HEK293 (cell line): ENCODE results near the gene AFF2.

ENCODE experiments used
- CTCF ChIA-PET: fragments of 350-600 bp; formaldehyde crosslinking; extraction: SDS; loops from one replicate; lab custom pipeline; 2021; ENCODE audit warnings: antibody characterized with exemption; lab: Yijun Ruan, JAX
- POLR2A ChIA-PET: fragments of 300-600 bp; formaldehyde crosslinking; extraction: SDS; loops from one replicate; lab custom pipeline; 2020; ENCODE audit warnings: antibody characterized with exemption, inconsistent platforms; lab: Yijun Ruan, JAX
- H3K27ac ChIP-seq: fragments of 200-500 bp; sonication (Bioruptor generic); 2 replicates; pipeline ENCODE4 v1.5.1; 2014; ENCODE audit warnings: low read depth, low read length, control low read depth, inconsistent platforms; ENCODE audit errors: extremely low read depth
- H3K36me3 ChIP-seq, 2 experiments: fragments of 200-500 bp in 1 of 2; sonication (Bioruptor generic) in 1 of 2; 1 replicate in 1 of 2; 2 replicates in 1 of 2; pipeline ENCODE4 v1.5.1; 2014 to 2017; ENCODE audit warnings: inconsistent platforms in 2 of 2, low read length in 2 of 2; ENCODE audit not compliant: control insufficient read depth in 2 of 2, insufficient read depth in 1 of 2
- H3K4me1 ChIP-seq: fragments of 200-500 bp; sonication (Bioruptor generic); 2 replicates; pipeline ENCODE4 v1.5.1; 2014; ENCODE audit warnings: mild to moderate bottlenecking, low read length, inconsistent platforms; ENCODE audit not compliant: control insufficient read depth, insufficient read depth
- H3K4me3 ChIP-seq: 2 replicates; pipeline ENCODE4 v1.5.1; 2011; ENCODE audit warnings: low read depth, mild to moderate bottlenecking, control low read depth, low read length, moderate library complexity
- H3K9me3 ChIP-seq: fragments of 200-500 bp; sonication (Bioruptor generic); 2 replicates; pipeline ENCODE4 v1.5.1; 2014; ENCODE audit warnings: low read depth, low read length, inconsistent platforms; ENCODE audit not compliant: control insufficient read depth, insufficient read depth
- GLI4 ChIP-seq: fragments of 450-650 bp; formaldehyde crosslinking; IDR thresholded peaks from 2 replicates; pipeline ENCODE4 v1.5.1; 2016; ENCODE audit warnings: missing biosample characterization, missing genetic modification characterization
- OVOL3 ChIP-seq: fragments of 450-650 bp; formaldehyde crosslinking; IDR thresholded peaks from 2 replicates; pipeline ENCODE4 v1.5.1; 2016; ENCODE audit warnings: missing biosample characterization, missing genetic modification characterization
- RBAK ChIP-seq: fragments of 450-650 bp; formaldehyde crosslinking; IDR thresholded peaks from 2 replicates; pipeline ENCODE4 v1.5.1; 2016; ENCODE audit warnings: missing biosample characterization, missing genetic modification characterization
- SP3 ChIP-seq: fragments of 450-650 bp; formaldehyde crosslinking; IDR thresholded peaks from 2 replicates; pipeline ENCODE4 v1.5.1; 2016; ENCODE audit warnings: missing biosample characterization, missing genetic modification characterization
- YY2 ChIP-seq: fragments of 450-650 bp; formaldehyde crosslinking; IDR thresholded peaks from 2 replicates; pipeline ENCODE4 v1.5.1; 2016; ENCODE audit warnings: missing biosample characterization, missing genetic modification characterization
- ZFHX2 ChIP-seq: fragments of 450-650 bp; formaldehyde crosslinking; conservative IDR thresholded peaks from 2 replicates; pipeline ENCODE4 v1.5.1; 2016; ENCODE audit warnings: missing biosample characterization, missing genetic modification characterization
- ZNF146 ChIP-seq: fragments of 450-650 bp; formaldehyde crosslinking; IDR thresholded peaks from 2 replicates; pipeline ENCODE4 v1.5.1; 2016; ENCODE audit warnings: missing biosample characterization, missing genetic modification characterization
- ZNF292 ChIP-seq: fragments of 450-650 bp; formaldehyde crosslinking; IDR thresholded peaks from 2 replicates; pipeline ENCODE4 v1.5.1; 2016; ENCODE audit warnings: low read depth, missing biosample characterization, missing genetic modification characterization, borderline replicate concordance
- ZNF48 ChIP-seq: fragments of 450-650 bp; formaldehyde crosslinking; IDR thresholded peaks from 2 replicates; pipeline ENCODE4 v1.5.1; 2016; ENCODE audit warnings: missing biosample characterization, missing genetic modification characterization
- ZNF501 ChIP-seq: fragments of 450-650 bp; formaldehyde crosslinking; IDR thresholded peaks from 2 replicates; pipeline ENCODE4 v1.5.1; 2016; ENCODE audit warnings: missing biosample characterization, missing genetic modification characterization
- ZNF596 ChIP-seq: fragments of 450-650 bp; IDR thresholded peaks from 2 replicates; pipeline ENCODE4 v1.5.0; 2018; ENCODE audit warnings: missing biosample characterization, mild to moderate bottlenecking, missing genetic modification characterization, moderate library complexity
- ZNF629 ChIP-seq: fragments of 450-650 bp; formaldehyde crosslinking; IDR thresholded peaks from 2 replicates; pipeline ENCODE4 v1.5.1; 2017; ENCODE audit warnings: missing biosample characterization, missing genetic modification characterization
- ZNF658 ChIP-seq: fragments of 450-650 bp; formaldehyde crosslinking; IDR thresholded peaks from 2 replicates; pipeline ENCODE4; 2016; ENCODE audit warnings: missing biosample characterization, missing genetic modification characterization
- ZNF670 ChIP-seq: fragments of 450-650 bp; formaldehyde crosslinking; IDR thresholded peaks from 2 replicates; pipeline ENCODE4 v1.5.1; 2016; ENCODE audit warnings: missing biosample characterization, missing genetic modification characterization, low read depth
- ZNF747 ChIP-seq: fragments of 450-650 bp; formaldehyde crosslinking; IDR thresholded peaks from 2 replicates; pipeline ENCODE4 v1.5.1; 2016; ENCODE audit warnings: missing biosample characterization, missing genetic modification characterization
- ZNF76 ChIP-seq: fragments of 450-650 bp; formaldehyde crosslinking; IDR thresholded peaks from 2 replicates; pipeline ENCODE4; 2016; ENCODE audit warnings: low read depth, missing biosample characterization, missing genetic modification characterization, borderline replicate concordance
- ZXDB ChIP-seq: fragments of 450-650 bp; formaldehyde crosslinking; IDR thresholded peaks from 2 replicates; pipeline ENCODE4 v1.5.1; 2016; ENCODE audit warnings: missing biosample characterization, missing genetic modification characterization
- TF ChIP-seq, protein P1 (sequence below): fragments of 450-650 bp; formaldehyde crosslinking; IDR thresholded peaks from 2 replicates; pipeline ENCODE4 v1.5.1; 2017; ENCODE audit warnings: missing biosample characterization, missing genetic modification characterization
- TF ChIP-seq, protein P2 (sequence below): fragments of 450-650 bp; formaldehyde crosslinking; IDR thresholded peaks from 2 replicates; pipeline ENCODE4 v1.5.1; 2016; ENCODE audit warnings: missing biosample characterization, missing genetic modification characterization
- TF ChIP-seq, protein P3 (sequence below): fragments of 450-650 bp; formaldehyde crosslinking; IDR thresholded peaks from 2 replicates; pipeline ENCODE4 v1.5.1; 2017; ENCODE audit warnings: missing biosample characterization, missing genetic modification characterization
- TF ChIP-seq, protein P4 (sequence below): fragments of 450-650 bp; formaldehyde crosslinking; IDR thresholded peaks from 2 replicates; pipeline ENCODE4 v1.5.1; 2016; ENCODE audit warnings: missing biosample characterization, missing genetic modification characterization

AFF2 gene

DNA sequence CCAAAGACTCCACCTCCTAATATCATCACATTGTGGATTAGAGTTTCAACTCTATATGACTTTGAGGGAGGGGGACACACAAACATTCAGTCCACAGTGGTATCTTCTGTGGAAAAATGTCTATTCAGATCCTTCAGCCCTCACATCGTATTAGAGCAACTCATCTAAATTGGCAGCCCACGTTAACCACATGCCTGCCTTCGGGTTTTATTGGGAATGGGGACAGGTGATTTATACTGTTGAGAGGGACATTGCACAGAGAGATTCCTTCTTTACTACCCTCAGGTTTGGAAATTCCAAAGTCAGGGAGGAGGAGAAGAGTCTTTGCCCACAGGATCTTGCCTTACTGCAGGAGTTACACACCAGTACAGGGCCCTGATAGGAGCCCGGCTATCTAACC lies 372.5 kb downstream of the AFF2 start (continued):
- TF ChIP-seq, protein P1, sequence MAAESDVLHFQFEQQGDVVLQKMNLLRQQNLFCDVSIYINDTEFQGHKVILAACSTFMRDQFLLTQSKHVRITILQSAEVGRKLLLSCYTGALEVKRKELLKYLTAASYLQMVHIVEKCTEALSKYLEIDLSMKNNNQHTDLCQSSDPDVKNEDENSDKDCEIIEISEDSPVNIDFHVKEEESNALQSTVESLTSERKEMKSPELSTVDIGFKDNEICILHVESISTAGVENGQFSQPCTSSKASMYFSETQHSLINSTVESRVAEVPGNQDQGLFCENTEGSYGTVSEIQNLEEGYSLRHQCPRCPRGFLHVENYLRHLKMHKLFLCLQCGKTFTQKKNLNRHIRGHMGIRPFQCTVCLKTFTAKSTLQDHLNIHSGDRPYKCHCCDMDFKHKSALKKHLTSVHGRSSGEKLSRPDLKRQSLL: no peak
- TF ChIP-seq ZXDB (tag by site-specific recombination): no peak
- no peak for TF ChIP-seq OVOL3
- no peak for TF ChIP-seq ZNF146 (tag by site-specific recombination)
- TF ChIP-seq ZNF48 (tag by site-specific recombination): no peak
- TF ChIP-seq ZFHX2 (tag by site-specific recombination): no peak
- TF ChIP-seq ZNF747: no peak
- no peak for TF ChIP-seq ZNF501 (tag by site-specific recombination)

DNA sequence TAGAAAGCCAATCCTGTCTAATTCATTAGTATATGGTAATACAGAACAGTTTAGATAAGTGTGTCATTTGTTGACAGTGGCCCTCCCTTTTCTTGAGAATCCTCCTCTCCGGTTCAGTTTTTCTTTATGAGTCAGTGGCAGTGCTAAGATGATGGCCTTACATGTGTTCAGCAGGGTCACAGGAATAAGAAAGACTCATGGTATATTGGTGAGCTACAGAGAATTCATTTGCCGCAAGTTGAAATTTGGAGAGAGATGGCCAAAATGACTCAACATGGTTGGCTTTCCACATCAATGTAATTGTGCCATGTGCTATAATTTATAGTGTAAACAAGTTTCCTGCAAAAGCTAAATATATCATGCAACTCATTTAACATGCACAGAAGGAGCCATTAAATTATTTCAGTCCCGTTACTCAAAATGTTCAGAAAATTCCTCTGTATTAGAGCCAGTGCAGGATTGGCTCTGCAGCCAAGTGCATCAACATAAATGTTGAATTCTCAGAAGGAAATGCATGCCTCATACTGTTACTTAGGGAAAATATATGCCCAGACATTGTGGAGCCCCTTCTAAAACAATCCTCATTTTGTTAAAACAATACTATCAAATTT lies 374.3 kb downstream of the AFF2 start:
- no peak overlapping the region for H3K4me3 ChIP-seq
- TF ChIP-seq, protein P2, sequence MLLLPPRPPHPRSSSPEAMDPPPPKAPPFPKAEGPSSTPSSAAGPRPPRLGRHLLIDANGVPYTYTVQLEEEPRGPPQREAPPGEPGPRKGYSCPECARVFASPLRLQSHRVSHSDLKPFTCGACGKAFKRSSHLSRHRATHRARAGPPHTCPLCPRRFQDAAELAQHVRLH: no peak
- no peak for TF ChIP-seq ZNF292
- TF ChIP-seq ZNF596 (tag by site-specific recombination): no peak
- TF ChIP-seq, all 188 proteins: peak for 0
- H3K36me3 ChIP-seq: no peaks in the 10 kb centered on the region
- ChIA-PET POLR2A (no interaction called here), CTCF (interaction anchor here (0.6 kb wide), 1 partner anchor 387 kb away, joined by 3 read pairs; no protein-coding TSS in a partner anchor)
- no peaks in the 10 kb centered on the region for H3K4me1 ChIP-seq
- no peaks in the 10 kb centered on the region for H3K9me3 ChIP-seq
- H3K27ac ChIP-seq: no peak overlapping the region

DNA sequence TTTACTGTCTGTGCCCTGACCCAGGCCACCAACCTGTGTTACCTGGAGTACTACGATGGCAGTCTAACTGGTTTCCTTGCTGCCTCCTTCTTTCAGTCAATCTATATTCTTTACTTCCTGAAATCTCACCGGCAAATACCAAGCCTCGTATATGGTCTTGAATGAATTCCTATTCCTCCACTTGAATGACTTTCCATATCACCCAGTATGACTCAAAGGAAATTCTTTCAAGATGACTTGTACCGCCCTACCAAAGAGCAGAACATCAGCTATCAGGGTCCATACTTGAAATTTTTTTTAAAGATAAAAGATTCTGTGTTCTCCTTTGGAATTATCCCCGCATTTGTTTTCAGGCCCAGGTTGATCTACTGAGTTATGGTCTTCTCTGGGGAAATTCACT lies 378.0 kb downstream of the AFF2 start:
- no peaks in the 10 kb centered on the region for H3K9me3 ChIP-seq
- no peaks in the 10 kb centered on the region for H3K36me3 ChIP-seq
- H3K4me3 ChIP-seq: no peak overlapping the region
- TF ChIP-seq ZNF658 (tag by site-specific recombination) (no peak), GLI4 (tag by site-specific recombination) (no peak), YY2 (no peak), ZNF76 (no peak), ZNF629 (tag by site-specific recombination) (no peak), ZNF670 (tag by site-specific recombination) (no peak), RBAK (tag by site-specific recombination) (no peak), SP3 (tag by site-specific recombination) (no peak)
- TF ChIP-seq, protein P3, sequence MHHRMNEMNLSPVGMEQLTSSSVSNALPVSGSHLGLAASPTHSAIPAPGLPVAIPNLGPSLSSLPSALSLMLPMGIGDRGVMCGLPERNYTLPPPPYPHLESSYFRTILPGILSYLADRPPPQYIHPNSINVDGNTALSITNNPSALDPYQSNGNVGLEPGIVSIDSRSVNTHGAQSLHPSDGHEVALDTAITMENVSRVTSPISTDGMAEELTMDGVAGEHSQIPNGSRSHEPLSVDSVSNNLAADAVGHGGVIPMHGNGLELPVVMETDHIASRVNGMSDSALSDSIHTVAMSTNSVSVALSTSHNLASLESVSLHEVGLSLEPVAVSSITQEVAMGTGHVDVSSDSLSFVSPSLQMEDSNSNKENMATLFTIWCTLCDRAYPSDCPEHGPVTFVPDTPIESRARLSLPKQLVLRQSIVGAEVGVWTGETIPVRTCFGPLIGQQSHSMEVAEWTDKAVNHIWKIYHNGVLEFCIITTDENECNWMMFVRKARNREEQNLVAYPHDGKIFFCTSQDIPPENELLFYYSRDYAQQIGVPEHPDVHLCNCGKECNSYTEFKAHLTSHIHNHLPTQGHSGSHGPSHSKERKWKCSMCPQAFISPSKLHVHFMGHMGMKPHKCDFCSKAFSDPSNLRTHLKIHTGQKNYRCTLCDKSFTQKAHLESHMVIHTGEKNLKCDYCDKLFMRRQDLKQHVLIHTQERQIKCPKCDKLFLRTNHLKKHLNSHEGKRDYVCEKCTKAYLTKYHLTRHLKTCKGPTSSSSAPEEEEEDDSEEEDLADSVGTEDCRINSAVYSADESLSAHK: no peak
- TF ChIP-seq, protein P4, sequence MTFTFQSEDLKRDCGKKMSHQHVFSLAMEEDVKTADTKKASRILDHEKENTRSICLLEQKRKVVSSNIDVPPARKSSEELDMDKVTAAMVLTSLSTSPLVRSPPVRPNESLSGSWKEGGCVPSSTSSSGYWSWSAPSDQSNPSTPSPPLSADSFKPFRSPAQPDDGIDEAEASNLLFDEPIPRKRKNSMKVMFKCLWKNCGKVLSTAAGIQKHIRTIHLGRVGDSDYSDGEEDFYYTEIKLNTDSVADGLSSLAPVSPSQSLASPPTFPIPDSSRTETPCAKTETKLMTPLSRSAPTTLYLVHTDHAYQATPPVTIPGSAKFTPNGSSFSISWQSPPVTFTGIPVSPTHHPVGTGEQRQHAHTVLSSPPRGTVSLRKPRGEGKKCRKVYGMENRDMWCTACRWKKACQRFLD (tag by site-specific recombination): no peak
- ChIA-PET CTCF (no interaction called here), POLR2A (no interaction called here)
- H3K27ac ChIP-seq: no peak overlapping the region
- no peaks in the 10 kb centered on the region for H3K4me1 ChIP-seq
